Measurements from ENCODE around the gene FHOD3.

FHOD3 gene

DNA sequence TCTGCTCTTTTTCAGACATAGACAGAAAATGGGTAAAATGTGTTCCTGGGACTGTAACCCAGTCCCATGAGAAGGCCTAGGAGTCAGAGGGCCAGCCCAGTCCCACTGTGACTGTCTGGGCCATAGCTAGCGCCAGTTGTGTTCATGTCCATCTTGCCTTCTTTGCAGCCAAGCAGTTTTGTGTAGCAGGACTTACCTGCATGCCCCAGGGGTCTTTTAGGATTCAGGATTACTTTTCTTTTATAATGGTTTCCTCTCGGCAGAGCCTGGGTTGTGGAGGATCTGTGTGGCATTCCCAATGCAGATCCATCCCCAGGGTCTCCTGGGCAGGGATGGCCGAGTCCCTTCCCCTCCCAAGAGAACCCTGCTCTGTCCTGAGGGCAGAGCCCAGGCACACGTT is 90.8 kb downstream of the FHOD3 start:
- TF ChIP-seq, protein P1, sequence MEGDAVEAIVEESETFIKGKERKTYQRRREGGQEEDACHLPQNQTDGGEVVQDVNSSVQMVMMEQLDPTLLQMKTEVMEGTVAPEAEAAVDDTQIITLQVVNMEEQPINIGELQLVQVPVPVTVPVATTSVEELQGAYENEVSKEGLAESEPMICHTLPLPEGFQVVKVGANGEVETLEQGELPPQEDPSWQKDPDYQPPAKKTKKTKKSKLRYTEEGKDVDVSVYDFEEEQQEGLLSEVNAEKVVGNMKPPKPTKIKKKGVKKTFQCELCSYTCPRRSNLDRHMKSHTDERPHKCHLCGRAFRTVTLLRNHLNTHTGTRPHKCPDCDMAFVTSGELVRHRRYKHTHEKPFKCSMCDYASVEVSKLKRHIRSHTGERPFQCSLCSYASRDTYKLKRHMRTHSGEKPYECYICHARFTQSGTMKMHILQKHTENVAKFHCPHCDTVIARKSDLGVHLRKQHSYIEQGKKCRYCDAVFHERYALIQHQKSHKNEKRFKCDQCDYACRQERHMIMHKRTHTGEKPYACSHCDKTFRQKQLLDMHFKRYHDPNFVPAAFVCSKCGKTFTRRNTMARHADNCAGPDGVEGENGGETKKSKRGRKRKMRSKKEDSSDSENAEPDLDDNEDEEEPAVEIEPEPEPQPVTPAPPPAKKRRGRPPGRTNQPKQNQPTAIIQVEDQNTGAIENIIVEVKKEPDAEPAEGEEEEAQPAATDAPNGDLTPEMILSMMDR (IDR thresholded peaks at IDR 0.05; ENCODE audit: borderline replicate concordance, insufficient read depth, low read depth, low read length), result no peak
- no peak overlapping the region for H3K4me3 ChIP-seq (ENCODE audit: low read depth, low read length)

DNA sequence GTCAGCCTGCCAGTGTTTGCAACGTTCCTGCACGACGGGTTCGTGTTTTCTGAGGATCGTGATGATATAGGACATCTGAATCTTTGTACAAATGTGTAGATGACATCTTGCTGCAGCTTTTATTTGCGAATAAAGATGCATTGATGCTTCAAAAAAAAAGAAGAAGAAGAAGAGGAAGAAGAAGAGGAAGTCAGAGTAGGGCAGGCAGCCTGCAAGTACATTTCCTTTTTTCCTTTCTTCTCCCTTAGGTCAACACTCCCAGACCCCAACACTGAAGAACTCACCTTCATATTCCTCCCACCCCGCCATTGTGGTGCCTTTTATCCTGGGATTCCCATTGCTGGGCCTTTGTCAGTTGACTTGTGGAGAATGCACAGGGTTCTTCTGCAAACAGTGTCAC is 91.5 kb downstream of the FHOD3 start:
- TF ChIP-seq, protein P1 (IDR thresholded peaks at IDR 0.05; ENCODE audit: borderline replicate concordance, insufficient read depth, low read depth, low read length), result no peak

DNA sequence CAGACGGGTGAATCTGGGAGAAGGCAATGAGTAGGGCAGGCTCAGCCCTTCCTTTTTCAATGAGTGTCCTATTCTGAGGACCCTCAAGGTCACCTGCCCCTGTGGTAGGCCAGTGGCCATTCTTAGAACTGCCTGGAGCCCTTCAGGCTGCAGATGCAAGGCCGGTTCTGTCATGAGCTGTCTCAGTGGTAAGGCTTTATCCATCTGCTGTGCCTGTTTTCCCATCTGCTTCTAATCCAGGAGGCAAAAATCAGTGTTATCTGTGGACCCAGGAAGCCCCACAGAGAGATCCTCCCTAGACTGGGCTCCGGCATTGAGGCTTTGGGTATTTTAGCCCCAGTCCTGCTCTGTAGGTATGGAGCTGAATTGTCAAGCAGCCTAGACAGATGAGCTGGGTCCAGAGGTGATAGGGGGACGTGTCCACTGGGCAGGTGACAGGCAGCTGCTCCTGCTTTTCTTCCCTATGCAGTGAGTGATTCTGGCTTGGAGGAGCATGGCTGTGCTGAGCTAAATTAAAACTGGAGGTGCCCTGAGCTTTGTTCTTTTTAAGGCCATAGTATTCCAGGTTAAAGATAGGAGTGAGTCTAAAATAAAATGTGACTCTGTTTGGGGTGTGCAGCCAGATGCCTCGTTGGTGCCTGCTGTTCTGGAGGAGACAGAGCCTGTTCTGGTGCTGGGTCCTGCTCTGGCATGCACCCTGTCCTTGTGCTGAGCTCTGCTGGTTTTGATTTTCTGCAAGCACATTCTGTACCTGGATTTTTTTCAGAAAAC is 92.5 kb downstream of the FHOD3 start:
- TF ChIP-seq, protein P1 (IDR thresholded peaks at IDR 0.05; ENCODE audit: borderline replicate concordance, insufficient read depth, low read depth, low read length), result no peak
- H3K4me3 ChIP-seq (ENCODE audit: low read depth, low read length), result no peak overlapping the region

More for the DNA sequence above, 91.5 kb downstream of the FHOD3 start:
- no peak overlapping the region for H3K4me3 ChIP-seq (ENCODE audit: low read depth, low read length)

DNA sequence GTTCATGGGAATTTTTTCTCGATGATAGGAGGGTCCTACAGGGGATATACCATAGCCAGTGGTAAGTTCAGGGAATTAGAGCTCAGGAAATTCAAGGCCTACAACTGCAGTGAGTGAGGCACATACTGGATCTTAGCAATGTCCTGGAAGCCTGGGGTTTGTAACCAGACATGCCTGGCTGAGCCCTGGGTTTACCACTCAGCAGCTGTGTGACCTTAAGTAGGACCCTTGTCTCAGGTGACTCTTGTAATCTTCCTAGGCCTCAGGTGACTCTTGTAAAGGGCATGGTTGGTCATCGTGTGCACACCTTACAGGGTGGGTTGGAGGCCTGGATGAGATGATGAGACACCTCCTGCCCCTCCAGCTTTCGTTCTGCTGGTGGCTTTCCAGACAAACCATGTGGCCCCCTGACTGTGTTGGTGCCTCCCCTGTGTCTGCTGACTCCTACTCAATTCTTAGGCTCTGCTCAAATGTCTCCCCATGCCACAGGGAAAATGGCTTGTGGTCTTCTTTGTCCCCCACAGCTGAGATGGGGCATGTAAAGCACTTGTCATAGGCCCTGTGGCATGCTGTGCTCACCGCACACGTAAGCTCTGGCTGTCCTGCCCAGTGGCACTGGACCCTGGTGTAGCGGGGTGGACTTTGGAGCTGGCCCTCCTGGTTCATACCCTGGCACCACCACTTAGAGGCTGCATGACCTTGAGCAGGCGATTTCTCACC is 94.1 kb downstream of the FHOD3 start:
- H3K4me3 ChIP-seq (ENCODE audit: low read depth, low read length), result no peak overlapping the region
- TF ChIP-seq, protein P1 (IDR thresholded peaks at IDR 0.05; ENCODE audit: borderline replicate concordance, insufficient read depth, low read depth, low read length), result no peak

DNA sequence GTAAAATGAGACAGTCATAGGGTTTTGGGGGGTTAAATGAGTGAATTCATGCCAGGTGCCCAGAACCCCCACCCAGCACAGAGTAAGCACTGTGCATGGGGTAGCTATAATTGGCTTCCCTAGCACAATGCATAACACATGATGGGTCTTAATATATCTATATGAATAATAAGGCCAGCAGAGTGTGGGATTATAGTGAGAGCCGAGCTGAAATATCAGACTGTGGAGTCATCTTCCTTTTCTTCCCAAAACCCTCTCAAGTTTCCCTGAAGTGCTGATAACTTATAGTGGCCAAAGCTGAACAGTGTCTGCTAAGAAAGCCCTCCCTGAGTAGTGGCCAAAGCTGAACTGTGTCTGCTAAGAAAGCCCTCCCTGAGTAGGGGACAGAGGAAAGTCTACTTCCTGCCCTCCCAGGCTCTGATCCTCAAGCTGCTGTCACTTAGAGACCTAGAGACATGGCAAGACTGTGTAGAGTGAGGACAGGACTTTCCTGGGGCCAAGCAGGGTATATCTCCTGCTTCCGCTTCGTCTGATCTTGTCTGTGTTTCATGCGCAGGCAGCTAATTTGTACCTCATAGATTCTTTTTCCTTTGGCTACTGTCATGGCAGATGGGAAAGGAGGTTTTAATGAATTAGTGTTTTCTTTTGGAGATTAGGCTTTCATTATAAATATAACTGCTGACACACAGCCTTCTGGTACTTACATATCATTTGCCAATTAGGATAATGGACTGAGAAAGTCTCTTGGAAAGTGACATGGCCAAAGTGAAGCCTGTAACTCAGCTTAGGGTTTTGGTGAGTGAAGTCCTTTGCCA is 94.9 kb downstream of the FHOD3 start:
- no peak overlapping the region for H3K4me3 ChIP-seq (ENCODE audit: low read depth, low read length)
- TF ChIP-seq, protein P1 (IDR thresholded peaks at IDR 0.05; ENCODE audit: borderline replicate concordance, insufficient read depth, low read depth, low read length), result no peak

DNA sequence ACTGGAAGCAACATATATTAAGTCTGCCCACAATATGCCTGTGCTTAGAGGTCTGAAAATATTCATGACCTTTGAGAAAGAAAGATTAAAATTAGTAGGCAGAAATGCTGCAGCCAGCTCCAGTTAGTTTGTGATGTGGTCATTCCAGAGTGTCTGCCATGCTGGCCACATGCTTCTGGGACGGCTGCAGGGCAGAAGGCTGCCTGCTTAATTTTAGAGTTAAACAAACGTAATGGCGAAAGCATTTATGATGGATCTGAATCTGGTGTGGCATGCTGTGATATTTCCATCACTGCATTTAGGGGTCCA is 95.4 kb downstream of the FHOD3 start:
- TF ChIP-seq, protein P1 (IDR thresholded peaks at IDR 0.05; ENCODE audit: borderline replicate concordance, insufficient read depth, low read depth, low read length), result no peak
- H3K4me3 ChIP-seq (ENCODE audit: low read depth, low read length), result no peak overlapping the region

Data from GM12875 (cell line).